HepG2 (cell line): Measurements from ENCODE around the gene DOCK11. TPM values are rescaled to one million over a fixed set of nuclear protein-coding genes. Genes with fewer than 3 reads are reported as not detected.

ENCODE experiments used
- ATAC-seq: fragments of 200-7000 bp; cut with Tn5 transposase; 3 replicates; pipeline ENCODE4 v1.9.1; 2020; ENCODE audit warnings: mild to moderate bottlenecking, moderate library complexity
- BruUV-seq: library from RNA; stranded (reverse); fragments of 400-500 nt; replicated peaks from 2 replicates; lab custom pipeline; 2021; lab: Mats Ljungman, UMichigan
- CTCF ChIA-PET: fragments of 300-600 bp; formaldehyde crosslinking; extraction: SDS; loops from one replicate; lab custom pipeline; 2021; ENCODE audit warnings: low total read pairs, inconsistent platforms, low intra/inter-chr PET ratio; lab: Yijun Ruan, JAX
- POLR2A ChIA-PET: fragments of 350-600 bp; sonication (Branson Sonifier 250); formaldehyde crosslinking; loops from one replicate; lab custom pipeline; 2020; ENCODE audit warnings: antibody characterized with exemption, inconsistent platforms; lab: Yijun Ruan, JAX
- DNase-seq: peaks from one replicate; pipeline ENCODE4 v3.0.0-alpha.2; 2015; ENCODE audit warnings: low spot score
- FAIRE-seq: peaks from 3 replicates; lab custom pipeline; 2011; peaks lifted over from hg19 to GRCh38; lab: Jason Lieb, UNC
- H2AFZ ChIP-seq: one replicate; pipeline ENCODE4 v1.6.1; 2011; ENCODE audit warnings: low read length, inconsistent platforms
- H3K27ac ChIP-seq: fragments of 300-600 bp; 3 replicates; pipeline ENCODE4 v1.8.0; 2011; ENCODE audit warnings: mixed run types, mild to moderate bottlenecking, mixed read lengths, low read length, inconsistent platforms; ENCODE audit not compliant: insufficient read depth; ENCODE audit errors: extremely low read length
- H3K27me3 ChIP-seq, 2 experiments: fragments of 200-600 bp in 1 of 2; 2 replicates in 1 of 2; 3 replicates in 1 of 2; pipeline versions ENCODE4 v1.6.0 to v1.8.0; 2011; ENCODE audit warnings: low read length in 2 of 2, mild to moderate bottlenecking in 2 of 2, moderate library complexity in 2 of 2, inconsistent platforms in 1 of 2; ENCODE audit not compliant: insufficient read depth in 2 of 2, control insufficient read depth in 1 of 2
- H3K36me3 ChIP-seq, 2 experiments: fragments of 200-600 bp in 1 of 2; replicated peaks in 1 of 2; 2 replicates in 1 of 2; 3 replicates in 1 of 2; pipeline versions ENCODE4 v1.5.1 to v1.8.0; 2011; ENCODE audit warnings: low read length in 2 of 2, inconsistent platforms in 1 of 2; ENCODE audit not compliant: insufficient read depth in 2 of 2, control insufficient read depth in 1 of 2
- H3K4me1 ChIP-seq: 2 replicates; pipeline ENCODE4 v1.5.1; 2012; ENCODE audit warnings: low read length, inconsistent platforms; ENCODE audit not compliant: insufficient read depth
- H3K4me2 ChIP-seq: 2 replicates; pipeline ENCODE4 v1.6.0; 2011; ENCODE audit warnings: low read depth, low read length, inconsistent platforms
- H3K4me3 ChIP-seq, 3 experiments: fragments of 200-600 bp in 1 of 3; sonication (generic), shearing (Covaris generic) in 1 of 3; replicated peaks in 1 of 3; 2 replicates each; pipeline ENCODE4 v1.5.1; 2011 to 2016; ENCODE audit warnings: low read length in 3 of 3, inconsistent platforms in 2 of 3, low read depth in 2 of 3, mild to moderate bottlenecking in 2 of 3, control low read depth in 1 of 3, mixed read lengths in 1 of 3; ENCODE audit not compliant: insufficient read depth in 1 of 3
- H3K79me2 ChIP-seq: one replicate; pipeline ENCODE4 v1.6.1; 2011; ENCODE audit warnings: low read length, inconsistent platforms; ENCODE audit not compliant: insufficient read depth
- H3K9ac ChIP-seq: 2 replicates; pipeline ENCODE4 v1.6.0; 2011; ENCODE audit warnings: mild to moderate bottlenecking, low read depth, low read length, inconsistent platforms; ENCODE audit not compliant: insufficient read depth
- H3K9me3 ChIP-seq: 2 replicates; pipeline ENCODE4 v1.5.1; 2012; ENCODE audit warnings: mild to moderate bottlenecking, low read length
- H4K20me1 ChIP-seq: 2 replicates; pipeline ENCODE4 v1.6.0; 2011; ENCODE audit warnings: inconsistent platforms, mild to moderate bottlenecking, low read length, moderate library complexity; ENCODE audit not compliant: insufficient read depth
- CBFB ChIP-seq: sonication (generic); formaldehyde crosslinking; IDR thresholded peaks from 2 replicates; pipeline ENCODE4 v1.4.0; 2020; ENCODE audit warnings: missing genetic modification reagents
- CREM ChIP-seq, 2 experiments: sonication (generic) in 1 of 2; formaldehyde crosslinking in 1 of 2; IDR thresholded peaks; 2 replicates each; pipeline versions ENCODE4 v1.4.0 to v1.6.1; 2016 to 2020; ENCODE audit warnings: antibody characterized with exemption in 1 of 2, mild to moderate bottlenecking in 1 of 2, missing genetic modification reagents in 1 of 2
- EEA1 ChIP-seq: sonication (generic); formaldehyde crosslinking; IDR thresholded peaks from 2 replicates; pipeline ENCODE4 v1.5.1; 2020; ENCODE audit warnings: mild to moderate bottlenecking, missing genetic modification reagents, borderline replicate concordance
- FOSL2 ChIP-seq: sonication (generic); formaldehyde crosslinking; IDR thresholded peaks from 2 replicates; pipeline ENCODE4 v1.4.0; 2020; ENCODE audit warnings: missing genetic modification reagents
- FOXA1 ChIP-seq, 2 experiments: fragments of 450-650 bp in 1 of 2; sonication (generic) in 1 of 2; formaldehyde crosslinking in 1 of 2; IDR thresholded peaks; 2 replicates each; pipeline versions ENCODE4 v1.4.0 to v1.6.1; 2016 to 2020; ENCODE audit warnings: missing genetic modification reagents in 1 of 2
- FOXP1 ChIP-seq, 2 experiments: fragments of 450-650 bp in 1 of 2; IDR thresholded peaks; 2 replicates each; pipeline ENCODE4 v1.6.1; 2017 to 2018; ENCODE audit warnings: antibody characterized with exemption in 1 of 2
- FOXP4 ChIP-seq: sonication (generic); formaldehyde crosslinking; IDR thresholded peaks from 2 replicates; pipeline ENCODE4 v1.4.0; 2020; ENCODE audit warnings: missing genetic modification reagents
- HMG20A ChIP-seq: IDR thresholded peaks from 2 replicates; pipeline ENCODE4 v1.6.1; 2016; ENCODE audit warnings: borderline replicate concordance
- KLF9 ChIP-seq: IDR thresholded peaks from 2 replicates; pipeline ENCODE4 v1.6.1; 2016; ENCODE audit warnings: low read depth
- NFYC ChIP-seq: IDR thresholded peaks from 2 replicates; pipeline ENCODE4 v1.6.1; 2016; ENCODE audit warnings: missing genetic modification reagents, missing compliant biosample characterization
- SOX13 ChIP-seq, 3 experiments: fragments of 450-650 bp in 1 of 3; sonication (generic) in 1 of 3; formaldehyde crosslinking in 1 of 3; IDR thresholded peaks in 2 of 3; conservative IDR thresholded peaks in 1 of 3; 2 replicates each; pipeline versions ENCODE4 v1.5.0 to v1.6.1; 2016 to 2020; ENCODE audit warnings: antibody characterized with exemption in 1 of 3, mild to moderate bottlenecking in 1 of 3, missing compliant biosample characterization in 1 of 3, missing genetic modification reagents in 1 of 3, moderate library complexity in 1 of 3
- SOX5 ChIP-seq: IDR thresholded peaks from 2 replicates; pipeline ENCODE4 v1.6.1; 2016; ENCODE audit warnings: borderline replicate concordance
- SOX6 ChIP-seq, 2 experiments: fragments of 450-650 bp in 1 of 2; sonication (generic) in 1 of 2; formaldehyde crosslinking in 1 of 2; IDR thresholded peaks; 2 replicates each; pipeline versions ENCODE4 v1.4.0 to v1.6.1; 2017 to 2020; ENCODE audit warnings: antibody characterized with exemption in 1 of 2, mild to moderate bottlenecking in 1 of 2, missing genetic modification reagents in 1 of 2
- TBX3 ChIP-seq: fragments of 450-650 bp; IDR thresholded peaks from 2 replicates; pipeline ENCODE4 v1.6.1; 2017; ENCODE audit warnings: antibody characterized with exemption, mild to moderate bottlenecking, inconsistent platforms, borderline replicate concordance
- TCF7 ChIP-seq: sonication (generic); IDR thresholded peaks from 2 replicates; pipeline ENCODE4 v1.6.1; 2016; ENCODE audit warnings: antibody characterized with exemption, low read depth
- WGBS: methylation state at CpG from one replicate; pipeline ENCODE4 v1.1.6; 2017; ENCODE audit warnings: low lambda C conversion rate; 5-methylcytosine and 5-hydroxymethylcytosine counted together
- in situ Hi-C: cut with HindIII; loops from 2 replicates; pipeline ENCODE4 v1.10.0; 2017; ENCODE audit warnings: low pct_unique_long_range_greater_than_20kb; ENCODE audit not compliant: extremely low pct_ligation_motif_present
- intact Hi-C: fragments of 100-400 bp; cut with micrococcal nuclease; formaldehyde crosslinking; loops from one replicate; pipeline ENCODE4 v1.10.0; 2022; ENCODE audit not compliant: unreplicated experiment
- polyA plus RNA-seq, 8 experiments: library from polyadenylated mRNA; depleted of rRNA in 3 of 8; stranded (reverse) in 7 of 8; unstranded in 1 of 8; fragments of >200 nt; fragmentation: Illumina TruSeq in 4 of 8; extraction: Trizol in 4 of 8; gene quantifications; 2 replicates each; pipeline versions ENCODE4 v1.2.1 to v1.2.3, GENCODE V29; 2011 to 2016; ENCODE audit warnings: low read depth in 4 of 8, missing spikeins in 1 of 8, mixed read lengths in 1 of 8; ENCODE audit not compliant: insufficient read depth in 1 of 8
- total RNA-seq, 5 experiments: library from RNA; depleted of rRNA; stranded (reverse); fragments of >200 nt; fragmentation: Illumina TruSeq; extraction: Trizol; gene quantifications; 2 replicates each; pipeline ENCODE4 v1.2.3, GENCODE V29; 2016; ENCODE audit warnings: low read depth in 1 of 5
- TF ChIP-seq, protein P1 (sequence below): IDR thresholded peaks from 2 replicates; pipeline ENCODE4 v1.4.0; 2020; ENCODE audit warnings: mild to moderate bottlenecking, missing genetic modification reagents

DOCK11 gene
- total and polyA plus RNA-seq, 2 of the 13 experiments (the other 11 are each of a cell fraction or from before 2014, with no cell fraction given), result 0.02 to 0.12 TPM

DNA sequence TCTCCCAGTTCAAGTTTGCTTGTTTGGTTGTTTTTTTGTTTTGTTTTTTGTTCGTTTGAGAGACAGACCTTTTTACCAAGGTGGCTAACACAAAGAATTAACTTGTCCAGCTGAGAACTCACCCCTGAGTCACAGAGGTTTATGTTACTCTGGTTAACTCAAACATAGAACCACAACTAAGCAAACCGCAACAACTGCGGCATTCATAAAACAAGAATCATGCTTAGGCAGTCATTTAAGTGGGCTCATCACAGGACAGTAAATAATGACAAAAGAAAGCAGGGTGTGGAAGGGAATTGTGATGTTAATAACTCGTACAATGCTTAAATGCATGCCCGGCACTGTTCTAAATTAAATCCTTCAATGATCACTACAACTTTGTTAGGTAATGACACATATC lies 207.1 kb downstream of the DOCK11 start:
- H3K9me3 ChIP-seq, result no peaks in the 10 kb centered on the region
- H2AFZ ChIP-seq, result no peak overlapping the region
- no peak overlapping the region for H3K4me3 ChIP-seq
- no peaks in the 10 kb centered on the region for H3K79me2 ChIP-seq
- no peak overlapping the region for H3K9ac ChIP-seq
- in situ Hi-C loops, result no loop called here
- no TSS peak for BruUV-seq
- H3K36me3 ChIP-seq, result no peaks in the 10 kb centered on the region
- H3K27ac ChIP-seq, result no peak overlapping the region
- peak overlapping the region; percentile 36; the same call in 1 of the 2 replicates for H3K4me2 ChIP-seq
- DNase-seq, result peak; percentile 73
- peaks cover 11% of the 10 kb centered on the region for H3K4me1 ChIP-seq
- ChIA-PET POLR2A (no interaction called here), CTCF (no interaction called here)
- peak; percentile 63 for ATAC-seq
- 1% methylated on average over 5 of the region's 5 CpGs for WGBS
- no peaks in the 10 kb centered on the region for H4K20me1 ChIP-seq
- H3K27me3 ChIP-seq, result no peaks in the 10 kb centered on the region
- intact Hi-C loops, result loop anchor here (2.0 kb wide), 1 partner anchor 24 kb away; the partner anchor contains the start of gene IL13RA1
- peak; percentile 88 for FAIRE-seq
- peak; percentile 60 for TF ChIP-seq FOSL2 (CRISPR knock-in tag)
- TF ChIP-seq, protein P1, sequence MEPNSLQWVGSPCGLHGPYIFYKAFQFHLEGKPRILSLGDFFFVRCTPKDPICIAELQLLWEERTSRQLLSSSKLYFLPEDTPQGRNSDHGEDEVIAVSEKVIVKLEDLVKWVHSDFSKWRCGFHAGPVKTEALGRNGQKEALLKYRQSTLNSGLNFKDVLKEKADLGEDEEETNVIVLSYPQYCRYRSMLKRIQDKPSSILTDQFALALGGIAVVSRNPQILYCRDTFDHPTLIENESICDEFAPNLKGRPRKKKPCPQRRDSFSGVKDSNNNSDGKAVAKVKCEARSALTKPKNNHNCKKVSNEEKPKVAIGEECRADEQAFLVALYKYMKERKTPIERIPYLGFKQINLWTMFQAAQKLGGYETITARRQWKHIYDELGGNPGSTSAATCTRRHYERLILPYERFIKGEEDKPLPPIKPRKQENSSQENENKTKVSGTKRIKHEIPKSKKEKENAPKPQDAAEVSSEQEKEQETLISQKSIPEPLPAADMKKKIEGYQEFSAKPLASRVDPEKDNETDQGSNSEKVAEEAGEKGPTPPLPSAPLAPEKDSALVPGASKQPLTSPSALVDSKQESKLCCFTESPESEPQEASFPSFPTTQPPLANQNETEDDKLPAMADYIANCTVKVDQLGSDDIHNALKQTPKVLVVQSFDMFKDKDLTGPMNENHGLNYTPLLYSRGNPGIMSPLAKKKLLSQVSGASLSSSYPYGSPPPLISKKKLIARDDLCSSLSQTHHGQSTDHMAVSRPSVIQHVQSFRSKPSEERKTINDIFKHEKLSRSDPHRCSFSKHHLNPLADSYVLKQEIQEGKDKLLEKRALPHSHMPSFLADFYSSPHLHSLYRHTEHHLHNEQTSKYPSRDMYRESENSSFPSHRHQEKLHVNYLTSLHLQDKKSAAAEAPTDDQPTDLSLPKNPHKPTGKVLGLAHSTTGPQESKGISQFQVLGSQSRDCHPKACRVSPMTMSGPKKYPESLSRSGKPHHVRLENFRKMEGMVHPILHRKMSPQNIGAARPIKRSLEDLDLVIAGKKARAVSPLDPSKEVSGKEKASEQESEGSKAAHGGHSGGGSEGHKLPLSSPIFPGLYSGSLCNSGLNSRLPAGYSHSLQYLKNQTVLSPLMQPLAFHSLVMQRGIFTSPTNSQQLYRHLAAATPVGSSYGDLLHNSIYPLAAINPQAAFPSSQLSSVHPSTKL (CRISPR knock-in tag), result peak; percentile 34; the same call in 1 of the 2 replicates
- TF ChIP-seq FOXP1 (IDR thresholded peaks at IDR 0.05), result no peak; the same call in 1 of the 2 replicates
- TF ChIP-seq FOXP1 (CRISPR knock-in tag; IDR thresholded peaks at IDR 0.05), result peak; percentile 58; the same call in 1 of the 2 replicates
- TF ChIP-seq CBFB (CRISPR knock-in tag), result peak; percentile 47; the same call in 1 of the 2 replicates
- TF ChIP-seq SOX13 (IDR thresholded peaks at IDR 0.05), result peak; percentile 50; the same call in 1 of the 2 replicates
- TF ChIP-seq SOX13 (CRISPR knock-in tag; conservative IDR thresholded peaks at IDR 0.05 in 1 of 2, IDR thresholded peaks at IDR 0.05 in 1 of 2), result peak in 1 of 2 experiments; percentile 86; a peak in 2 of 4 replicates
- 0 out of 2 replicates have a peak, but pooled peaks have one; percentile 14 for TF ChIP-seq CREM (IDR thresholded peaks at IDR 0.05)
- TF ChIP-seq CREM (CRISPR knock-in tag; IDR thresholded peaks at IDR 0.05), result no peak
- TF ChIP-seq SOX5 (CRISPR knock-in tag), result peak; percentile 83; the same call in 1 of the 2 replicates
- no peak for TF ChIP-seq SOX6 (IDR thresholded peaks at IDR 0.05)
- TF ChIP-seq SOX6 (CRISPR knock-in tag; IDR thresholded peaks at IDR 0.05), result peak; percentile 30; the same call in 1 of the 2 replicates
- TF ChIP-seq EEA1 (CRISPR knock-in tag), result no peak
- TF ChIP-seq FOXA1 (IDR thresholded peaks at IDR 0.05), result no peak
- TF ChIP-seq FOXA1 (CRISPR knock-in tag; IDR thresholded peaks at IDR 0.05), result 0 out of 2 replicates have a peak, but pooled peaks have one; percentile 13
- no peak for TF ChIP-seq NFYC (CRISPR knock-in tag)
- TF ChIP-seq FOXP4 (CRISPR knock-in tag), result no peak
- no peak for TF ChIP-seq KLF9 (CRISPR knock-in tag)
- peak; percentile 77; the same call in 1 of the 2 replicates for TF ChIP-seq TBX3
- TF ChIP-seq HMG20A (CRISPR knock-in tag), result peak; percentile 66; the same call in 1 of the 2 replicates
- peak; percentile 82 for TF ChIP-seq TCF7
